Endothelial cell (in vitro differentiated cells): ENCODE measurements around the gene MARK3. TPM values are rescaled to one million over a fixed set of nuclear protein-coding genes. Genes with fewer than 3 reads are reported as not detected.

ENCODE experiments used
- DNase-seq: peaks from one replicate; pipeline ENCODE4 v3.0.0; 2021; ENCODE audit warnings: low spot score
- H3K27ac Mint-ChIP-seq: one replicate; pipeline ENCODE4 v1.8.0; 2021; ENCODE audit warnings: mixed read lengths, inconsistent platforms; ENCODE audit not compliant: unreplicated experiment
- H3K27me3 Mint-ChIP-seq: one replicate; pipeline ENCODE4 v1.8.0; 2021; ENCODE audit warnings: mild to moderate bottlenecking, moderate library complexity, mixed read lengths, inconsistent platforms; ENCODE audit not compliant: unreplicated experiment
- H3K36me3 Mint-ChIP-seq: one replicate; pipeline ENCODE4 v1.8.0; 2021; ENCODE audit warnings: mild to moderate bottlenecking, low read depth, mixed read lengths, inconsistent platforms; ENCODE audit not compliant: unreplicated experiment
- H3K4me1 Mint-ChIP-seq: one replicate; pipeline ENCODE4 v1.8.0; 2021; ENCODE audit warnings: mild to moderate bottlenecking, mixed read lengths, inconsistent platforms; ENCODE audit not compliant: unreplicated experiment
- H3K4me3 Mint-ChIP-seq: one replicate; pipeline ENCODE4 v1.8.0; 2021; ENCODE audit warnings: mild to moderate bottlenecking, mixed read lengths, inconsistent platforms; ENCODE audit not compliant: unreplicated experiment
- H3K9me3 Mint-ChIP-seq: one replicate; pipeline ENCODE4 v1.8.0; 2021; ENCODE audit warnings: mixed read lengths, inconsistent platforms; ENCODE audit not compliant: unreplicated experiment
- total RNA-seq: library from RNA; stranded (reverse); fragmentation: NEBNext Ultra II Directional; extraction: Animal tissue kit (Norgen Biotek cat#: 25700); gene quantifications from one replicate; pipeline ENCODE4 v1.2.1, GENCODE V29; 2021; ENCODE audit not compliant: unreplicated experiment
- TF ChIP-seq, protein P1 (sequence below): fragments of 200-600 bp; sonication (generic); IDR thresholded peaks from one replicate; pipeline ENCODE4 v1.5.0; 2021; ENCODE audit warnings: antibody characterized with exemption; ENCODE audit not compliant: unreplicated experiment

MARK3 gene
- total RNA-seq, 1 donor from 2014 or later: 70.8 TPM

- TF ChIP-seq, protein P1, sequence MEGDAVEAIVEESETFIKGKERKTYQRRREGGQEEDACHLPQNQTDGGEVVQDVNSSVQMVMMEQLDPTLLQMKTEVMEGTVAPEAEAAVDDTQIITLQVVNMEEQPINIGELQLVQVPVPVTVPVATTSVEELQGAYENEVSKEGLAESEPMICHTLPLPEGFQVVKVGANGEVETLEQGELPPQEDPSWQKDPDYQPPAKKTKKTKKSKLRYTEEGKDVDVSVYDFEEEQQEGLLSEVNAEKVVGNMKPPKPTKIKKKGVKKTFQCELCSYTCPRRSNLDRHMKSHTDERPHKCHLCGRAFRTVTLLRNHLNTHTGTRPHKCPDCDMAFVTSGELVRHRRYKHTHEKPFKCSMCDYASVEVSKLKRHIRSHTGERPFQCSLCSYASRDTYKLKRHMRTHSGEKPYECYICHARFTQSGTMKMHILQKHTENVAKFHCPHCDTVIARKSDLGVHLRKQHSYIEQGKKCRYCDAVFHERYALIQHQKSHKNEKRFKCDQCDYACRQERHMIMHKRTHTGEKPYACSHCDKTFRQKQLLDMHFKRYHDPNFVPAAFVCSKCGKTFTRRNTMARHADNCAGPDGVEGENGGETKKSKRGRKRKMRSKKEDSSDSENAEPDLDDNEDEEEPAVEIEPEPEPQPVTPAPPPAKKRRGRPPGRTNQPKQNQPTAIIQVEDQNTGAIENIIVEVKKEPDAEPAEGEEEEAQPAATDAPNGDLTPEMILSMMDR: no peak
- Mint-ChIP-seq H3K27ac (no peak overlapping the region), H3K9me3 (no peaks in the 10 kb centered on the region), H3K4me1 (peaks cover 3% of the 10 kb centered on the region), H3K27me3 (peaks cover 6% of the 10 kb centered on the region), H3K36me3 (peaks cover 13% of the 10 kb centered on the region), H3K4me3 (peak overlapping the region; percentile 2)
- no peak for DNase-seq
Observed at GRCh38 chr14:103512701-103513611, 127.7 kb downstream of the MARK3 start.

DNA sequence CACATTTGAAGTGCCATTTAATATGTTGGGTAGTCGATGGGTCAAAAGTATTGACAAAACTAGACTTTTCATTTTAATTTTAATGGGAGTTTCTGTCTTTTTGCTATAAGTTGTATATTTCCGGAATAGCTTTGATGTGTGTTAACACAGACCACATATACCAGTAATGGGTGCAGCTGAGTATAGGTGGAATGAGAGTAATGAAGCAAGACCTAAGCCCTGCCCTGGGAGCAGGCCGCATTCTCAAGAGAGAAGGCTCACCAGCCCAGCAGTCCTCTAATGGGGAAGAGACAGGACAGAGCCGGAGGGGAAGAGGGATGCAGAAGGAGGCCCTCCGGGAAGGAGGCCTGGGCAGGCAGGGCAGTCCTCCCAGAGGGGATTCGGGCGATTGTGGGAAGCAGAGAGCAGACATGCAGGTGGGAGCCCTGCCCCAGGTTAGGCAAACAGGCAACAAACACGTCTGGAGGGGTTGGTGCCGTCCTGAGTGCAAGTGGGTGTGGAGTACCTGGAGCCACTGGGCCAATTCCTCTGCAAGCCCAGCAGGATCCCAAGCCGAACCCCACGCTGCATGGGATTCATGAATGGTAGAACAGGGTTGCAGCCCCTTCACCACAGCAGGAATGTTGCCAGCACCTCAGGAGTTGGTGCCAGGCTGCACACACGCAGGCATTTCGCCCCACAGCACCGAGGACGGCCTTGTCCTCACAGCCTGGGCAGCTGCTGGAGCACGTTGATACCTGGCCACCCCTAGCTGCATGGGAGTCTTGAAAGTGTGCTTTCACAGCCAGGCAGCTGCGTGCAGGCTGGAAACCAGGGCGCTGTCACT, 129.6 kb downstream of the MARK3 start:
- peaks cover 8% of the 10 kb centered on the region for H3K36me3 Mint-ChIP-seq
- H3K9me3 Mint-ChIP-seq: no peaks in the 10 kb centered on the region
- peaks cover 6% of the 10 kb centered on the region for H3K4me1 Mint-ChIP-seq
- DNase-seq: no peak
- no peak overlapping the region for H3K27ac Mint-ChIP-seq
- no peak overlapping the region for H3K4me3 Mint-ChIP-seq
- peaks cover 13% of the 10 kb centered on the region for H3K27me3 Mint-ChIP-seq
- TF ChIP-seq, protein P1: no peak

DNA sequence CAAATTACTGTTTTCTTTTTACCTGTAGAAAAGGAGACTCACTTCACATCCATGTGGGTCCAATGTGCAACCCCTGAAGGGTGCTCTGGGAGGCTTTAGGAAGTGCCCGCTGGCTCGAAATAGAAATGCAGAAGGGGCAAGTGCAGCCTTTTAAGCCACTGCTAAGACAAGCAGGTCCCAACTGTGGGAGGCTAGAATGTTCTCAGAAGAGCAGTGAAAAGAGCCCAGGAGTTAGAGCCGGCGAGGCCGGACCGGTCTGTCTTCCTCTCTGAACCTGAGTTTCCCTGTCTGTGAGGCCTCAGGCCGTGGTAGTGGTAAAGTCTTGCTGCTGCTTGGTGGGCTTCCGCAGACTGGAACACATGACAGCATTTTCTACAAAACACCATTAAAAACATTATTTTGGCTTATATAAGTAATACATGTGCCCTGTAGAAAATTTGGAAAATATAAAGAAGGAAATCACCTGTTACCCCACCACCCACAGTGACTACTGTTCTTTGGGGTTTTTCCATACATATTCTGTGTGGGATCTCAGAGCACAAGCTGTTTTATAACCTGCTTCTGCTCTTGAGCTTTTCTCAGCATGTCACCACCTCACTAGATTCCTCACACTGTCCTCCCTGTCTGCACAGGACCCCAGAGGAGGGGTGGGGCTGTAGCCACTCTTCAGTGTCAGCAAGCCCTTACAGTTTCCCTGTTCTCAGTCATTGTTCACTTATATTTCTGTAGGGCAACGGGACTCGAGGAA, 131.4 kb downstream of the MARK3 start:
- no peaks in the 10 kb centered on the region for H3K36me3 Mint-ChIP-seq
- H3K4me1 Mint-ChIP-seq: peaks cover 9% of the 10 kb centered on the region
- no peak overlapping the region for H3K27ac Mint-ChIP-seq
- H3K4me3 Mint-ChIP-seq: no peak overlapping the region
- H3K27me3 Mint-ChIP-seq: peaks cover 13% of the 10 kb centered on the region
- no peaks in the 10 kb centered on the region for H3K9me3 Mint-ChIP-seq
- DNase-seq: no peak
- TF ChIP-seq, protein P1: no peak

- Mint-ChIP-seq H3K4me1 (peaks cover 9% of the 10 kb centered on the region), H3K4me3 (no peak overlapping the region), H3K27ac (no peak overlapping the region), H3K36me3 (no peaks in the 10 kb centered on the region), H3K27me3 (peaks cover 13% of the 10 kb centered on the region), H3K9me3 (no peaks in the 10 kb centered on the region)
- TF ChIP-seq, protein P1: no peak
- DNase-seq: no peak
Observed at GRCh38 chr14:103517174-103517566, 132.0 kb downstream of the MARK3 start.
